SK-N-MC (cell line): Measurements from ENCODE around the gene FOS.

Experiments
- EZH2 ChIP-seq: fragments of 200-600 bp; sonication (generic); IDR thresholded peaks from one replicate; pipeline ENCODE4 v1.6.1; 2017; ENCODE audit warnings: antibody characterized with exemption
- POLR2AphosphoS5 ChIP-seq: IDR thresholded peaks from 2 replicates; pipeline ENCODE4 v1.6.1; 2012; ENCODE audit warnings: mild to moderate bottlenecking, low read depth, low read length, borderline replicate concordance

DNA sequence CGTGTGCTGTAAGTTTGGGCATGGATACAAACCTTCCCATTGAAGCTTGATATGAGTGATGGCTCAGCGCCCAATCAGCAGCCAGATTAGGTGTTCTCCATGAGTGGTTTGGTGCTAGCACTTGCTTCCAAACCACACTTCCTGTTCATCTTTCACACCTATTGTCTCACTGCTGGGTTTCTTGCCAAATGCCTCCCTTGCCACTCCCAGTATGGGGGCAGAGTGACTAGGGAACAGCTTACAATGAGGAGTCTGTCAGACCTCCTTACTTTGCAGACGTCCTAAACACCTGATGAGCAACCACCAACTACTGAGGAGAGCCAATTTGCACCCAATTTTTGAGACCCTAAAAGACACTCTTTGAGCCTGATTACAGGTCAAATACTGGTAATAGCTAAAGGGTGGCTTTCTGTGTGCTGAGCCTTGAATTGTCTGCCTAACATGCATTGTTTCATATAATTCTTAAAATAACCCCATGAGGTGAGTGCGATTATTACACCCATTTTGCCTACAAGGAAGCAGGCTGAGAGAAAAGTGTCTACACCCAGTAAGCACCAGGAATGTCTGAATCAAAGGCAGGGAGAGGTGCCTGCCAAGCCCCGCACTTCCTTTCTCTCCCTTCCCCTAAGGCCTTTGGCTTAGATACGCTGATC lies 48.4 kb upstream of the FOS start:
- no peak for TF ChIP-seq EZH2
- TF ChIP-seq POLR2AphosphoS5: no peak; the same call in 1 of the 2 replicates
